Upper lobe of left lung (tissue), 4 donors: ENCODE measurements around the gene GATAD2A.

Experiments
- EP300 ChIP-seq, 4 donors: sonication (generic); formaldehyde crosslinking; IDR thresholded peaks; one replicate each; pipeline ENCODE4 v1.5.1; 2017; ENCODE audit warnings: antibody characterized with exemption in 4 of 4, control low read depth in 2 of 4
- POLR2A ChIP-seq, 4 donors: fragments of 450-650 bp; IDR thresholded peaks; one replicate each; pipeline ENCODE4 v1.5.1; 2016 to 2017; ENCODE audit warnings: antibody characterized with exemption in 4 of 4, mild to moderate bottlenecking in 2 of 4
- TF ChIP-seq, protein P1 (sequence below), 6 experiments: fragments of 450-650 bp in 4 of 6; fragments of 200-600 bp in 2 of 6; sonication (generic) in 2 of 6; IDR thresholded peaks; one replicate each; pipeline ENCODE4 v1.5.1; 2016 to 2019; ENCODE audit warnings: antibody characterized with exemption in 6 of 6

GRCh38 chr19:19460258-19460731 lies 54.8 kb downstream of the GATAD2A start:
- TF ChIP-seq POLR2A (IDR thresholded peaks at IDR 0.05): no peak
- TF ChIP-seq, protein P1, sequence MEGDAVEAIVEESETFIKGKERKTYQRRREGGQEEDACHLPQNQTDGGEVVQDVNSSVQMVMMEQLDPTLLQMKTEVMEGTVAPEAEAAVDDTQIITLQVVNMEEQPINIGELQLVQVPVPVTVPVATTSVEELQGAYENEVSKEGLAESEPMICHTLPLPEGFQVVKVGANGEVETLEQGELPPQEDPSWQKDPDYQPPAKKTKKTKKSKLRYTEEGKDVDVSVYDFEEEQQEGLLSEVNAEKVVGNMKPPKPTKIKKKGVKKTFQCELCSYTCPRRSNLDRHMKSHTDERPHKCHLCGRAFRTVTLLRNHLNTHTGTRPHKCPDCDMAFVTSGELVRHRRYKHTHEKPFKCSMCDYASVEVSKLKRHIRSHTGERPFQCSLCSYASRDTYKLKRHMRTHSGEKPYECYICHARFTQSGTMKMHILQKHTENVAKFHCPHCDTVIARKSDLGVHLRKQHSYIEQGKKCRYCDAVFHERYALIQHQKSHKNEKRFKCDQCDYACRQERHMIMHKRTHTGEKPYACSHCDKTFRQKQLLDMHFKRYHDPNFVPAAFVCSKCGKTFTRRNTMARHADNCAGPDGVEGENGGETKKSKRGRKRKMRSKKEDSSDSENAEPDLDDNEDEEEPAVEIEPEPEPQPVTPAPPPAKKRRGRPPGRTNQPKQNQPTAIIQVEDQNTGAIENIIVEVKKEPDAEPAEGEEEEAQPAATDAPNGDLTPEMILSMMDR (IDR thresholded peaks at IDR 0.05): no peak
- no peak for TF ChIP-seq EP300 (IDR thresholded peaks at IDR 0.05)
